IMR-90 (cell line): ENCODE data around the gene BMP7. TPM values are rescaled to one million over a fixed set of nuclear protein-coding genes. Genes with fewer than 3 reads are reported as not detected.

ENCODE experiments used
- ATAC-seq: fragments of 200-7000 bp; cut with Tn5 transposase; 2 replicates; pipeline ENCODE4 v1.9.1; 2020; ENCODE audit warnings: low read depth, mild to moderate bottlenecking, moderate library complexity
- BruUV-seq: library from RNA; stranded (reverse); fragments of 400-500 nt; replicated peaks from 2 replicates; lab custom pipeline; 2021; lab: Mats Ljungman, UMichigan
- CTCF ChIA-PET: fragments of 300-600 bp; formaldehyde crosslinking; extraction: SDS; loops from one replicate; lab custom pipeline; 2021; ENCODE audit warnings: antibody characterized with exemption; lab: Yijun Ruan, JAX
- POLR2A ChIA-PET: fragments of 300-600 bp; sonication (Branson Sonifier 250); formaldehyde crosslinking; loops from one replicate; lab custom pipeline; 2022; ENCODE audit warnings: antibody characterized with exemption; ENCODE audit not compliant: unreplicated experiment; lab: Charles Lee
- DNase-seq: peaks from one replicate; pipeline ENCODE4 v3.0.0; 2013
- H2AFZ ChIP-seq: replicated peaks from 2 replicates; pipeline ENCODE3; 2013; ENCODE audit warnings: low read length, mild to moderate bottlenecking; ENCODE audit not compliant: poor library complexity
- H2AK5ac ChIP-seq: 2 replicates; pipeline ENCODE4 v1.6.1; 2013; ENCODE audit warnings: low read depth, low read length, inconsistent platforms
- H2AK9ac ChIP-seq: replicated peaks from 2 replicates; pipeline ENCODE3; 2013; ENCODE audit warnings: mild to moderate bottlenecking, low read depth, low read length, moderate library complexity; ENCODE audit not compliant: poor library complexity
- H2BK120ac ChIP-seq: 2 replicates; pipeline ENCODE4 v1.6.1; 2013; ENCODE audit warnings: low read depth, low read length, inconsistent platforms
- H2BK15ac ChIP-seq: 3 replicates; pipeline ENCODE4 v1.6.1; 2013; ENCODE audit warnings: low read depth, low read length, inconsistent platforms
- H2BK20ac ChIP-seq: 2 replicates; pipeline ENCODE4 v1.6.1; 2013; ENCODE audit warnings: low read depth, mild to moderate bottlenecking, inconsistent platforms, low read length, moderate library complexity
- H2BK5ac ChIP-seq: 2 replicates; pipeline ENCODE4 v1.6.1; 2013; ENCODE audit warnings: mild to moderate bottlenecking, low read depth, low read length, inconsistent platforms; ENCODE audit not compliant: poor library complexity, severe bottlenecking
- H3K14ac ChIP-seq: replicated peaks from 2 replicates; pipeline ENCODE4 v1.6.1; 2013; ENCODE audit warnings: low read depth, low read length, inconsistent platforms
- H3K18ac ChIP-seq: 2 replicates; pipeline ENCODE4 v1.6.1; 2013; ENCODE audit warnings: low read depth, low read length, control low read depth
- H3K23ac ChIP-seq: 2 replicates; pipeline ENCODE4 v1.6.1; 2013; ENCODE audit warnings: low read depth, low read length, inconsistent platforms
- H3K27ac ChIP-seq: 2 replicates; pipeline ENCODE4 v1.5.1; 2013; ENCODE audit warnings: mild to moderate bottlenecking, control low read depth, low read length; ENCODE audit not compliant: insufficient read depth
- H3K27me3 ChIP-seq: 2 replicates; pipeline ENCODE4 v1.6.1; 2013; ENCODE audit warnings: low read length; ENCODE audit not compliant: control insufficient read depth, insufficient read depth
- H3K36me3 ChIP-seq: 2 replicates; pipeline ENCODE4 v1.6.1; 2013; ENCODE audit warnings: low read length, mixed read lengths; ENCODE audit not compliant: control insufficient read depth, insufficient read depth
- H3K4ac ChIP-seq: 2 replicates; pipeline ENCODE4 v1.6.1; 2013; ENCODE audit warnings: low read depth, low read length, inconsistent platforms
- H3K4me1 ChIP-seq: 2 replicates; pipeline ENCODE4 v1.6.1; 2013; ENCODE audit warnings: low read length, mixed read lengths; ENCODE audit not compliant: control insufficient read depth, insufficient read depth
- H3K4me2 ChIP-seq: 2 replicates; pipeline ENCODE4 v1.6.1; 2013; ENCODE audit warnings: low read depth, mild to moderate bottlenecking, control low read depth, low read length, moderate library complexity
- H3K4me3 ChIP-seq: 2 replicates; pipeline ENCODE4 v1.5.1; 2013; ENCODE audit warnings: low read depth, mild to moderate bottlenecking, control low read depth, low read length, moderate library complexity; ENCODE audit not compliant: insufficient read depth
- H3K56ac ChIP-seq: 2 replicates; pipeline ENCODE4 v1.6.1; 2013; ENCODE audit warnings: low read length, inconsistent platforms; ENCODE audit not compliant: insufficient read depth; ENCODE audit errors: extremely low read depth
- H3K79me1 ChIP-seq, 2 experiments: 2 replicates each; pipeline ENCODE4 v1.6.1; 2013; ENCODE audit warnings: low read length in 2 of 2, inconsistent platforms in 1 of 2, low read depth in 1 of 2
- H3K9ac ChIP-seq: 2 replicates; pipeline ENCODE4 v1.6.1; 2013; ENCODE audit warnings: low read depth, low read length, control low read depth
- H3K9me1 ChIP-seq: 2 replicates; pipeline ENCODE4 v1.6.1; 2013; ENCODE audit warnings: low read length, inconsistent platforms; ENCODE audit not compliant: insufficient read depth
- H3K9me3 ChIP-seq: 2 replicates; pipeline ENCODE4 v1.6.1; 2013; ENCODE audit warnings: low read length; ENCODE audit not compliant: control insufficient read depth, insufficient read depth
- H4K20me1 ChIP-seq: 2 replicates; pipeline ENCODE4 v1.6.1; 2013; ENCODE audit warnings: low read length, inconsistent platforms; ENCODE audit not compliant: insufficient read depth
- H4K5ac ChIP-seq: 2 replicates; pipeline ENCODE4 v1.6.1; 2013; ENCODE audit warnings: mild to moderate bottlenecking, low read depth, low read length, control low read depth
- H4K8ac ChIP-seq, 2 experiments: 2 replicates each; pipeline ENCODE4 v1.6.1; 2013; ENCODE audit warnings: low read depth in 2 of 2, low read length in 2 of 2, control low read depth in 1 of 2, inconsistent platforms in 1 of 2
- H4K91ac ChIP-seq: 2 replicates; pipeline ENCODE4 v1.6.1; 2013; ENCODE audit warnings: low read depth, low read length, inconsistent platforms; ENCODE audit not compliant: insufficient read depth
- CEBPB ChIP-seq: IDR thresholded peaks from 2 replicates; pipeline ENCODE4 v1.6.1; 2012; ENCODE audit warnings: low read depth, low read length, improper control_type of control experiment
- CHD1 ChIP-seq: IDR thresholded peaks from 2 replicates; pipeline ENCODE4 v1.6.1; 2012; ENCODE audit warnings: low read depth, low read length, improper control_type of control experiment
- FOS ChIP-seq: fragments of 150-350 bp; IDR thresholded peaks from 2 replicates; pipeline ENCODE4 v1.6.1; 2016; ENCODE audit warnings: low read depth, low read length
- MAFK ChIP-seq: IDR thresholded peaks from 2 replicates; pipeline ENCODE4 v1.6.1; 2012; ENCODE audit warnings: low read depth, low read length, improper control_type of control experiment
- MAZ ChIP-seq: IDR thresholded peaks from 2 replicates; pipeline ENCODE4 v1.6.1; 2012; ENCODE audit warnings: low read depth, mild to moderate bottlenecking, low read length, improper control_type of control experiment, moderate library complexity, borderline replicate concordance
- MXI1 ChIP-seq: IDR thresholded peaks from 2 replicates; pipeline ENCODE4 v1.6.1; 2012; ENCODE audit warnings: low read depth, mild to moderate bottlenecking, low read length, moderate library complexity, borderline replicate concordance
- NFE2L2 ChIP-seq: fragments of 150-350 bp; IDR thresholded peaks from 2 replicates; pipeline ENCODE4 v1.6.1; 2016; ENCODE audit warnings: low read depth, mild to moderate bottlenecking, low read length
- POLR2A ChIP-seq: IDR thresholded peaks from 2 replicates; pipeline ENCODE4 v1.6.1; 2012; ENCODE audit warnings: mild to moderate bottlenecking, low read depth, low read length
- RAD21 ChIP-seq: IDR thresholded peaks from 2 replicates; pipeline ENCODE4 v1.6.1; 2012; ENCODE audit warnings: low read length, improper control_type of control experiment
- RCOR1 ChIP-seq: IDR thresholded peaks from 2 replicates; pipeline ENCODE4 v1.6.1; 2012; ENCODE audit warnings: mild to moderate bottlenecking, low read length, improper control_type of control experiment; ENCODE audit not compliant: insufficient replicate concordance
- RFX5 ChIP-seq: IDR thresholded peaks from 2 replicates; pipeline ENCODE4 v1.8.0; 2012; ENCODE audit warnings: low read depth, mild to moderate bottlenecking, low read length, moderate library complexity
- SMC3 ChIP-seq: fragments of 150-350 bp; IDR thresholded peaks from 2 replicates; pipeline ENCODE4 v1.6.1; 2016; ENCODE audit warnings: low read depth, mild to moderate bottlenecking, antibody characterized with exemption, low read length, moderate library complexity
- USF2 ChIP-seq: fragments of 150-350 bp; IDR thresholded peaks from 2 replicates; pipeline ENCODE4 v1.6.1; 2017; ENCODE audit warnings: mild to moderate bottlenecking, antibody characterized with exemption, low read length, low read depth
- WGBS, 2 experiments: methylation state at CpG; one replicate each; pipeline versions ENCODE4 v1.1.5 to v1.1.7; 2013; ENCODE audit warnings: missing lambda C conversion rate in 2 of 2; ENCODE audit not compliant: insufficient read length in 1 of 2; ENCODE audit errors: extremely low coverage in 2 of 2; 5-methylcytosine and 5-hydroxymethylcytosine counted together
- dilution Hi-C: fragments of 300-500 bp; cut with HindIII; formaldehyde crosslinking; loops from one replicate; pipeline ENCODE4 v1.14.3; 2018; ENCODE audit warnings: low sequenced_read_pairs; ENCODE audit not compliant: unreplicated experiment
- in situ Hi-C: fragments of 300-500 bp; cut with MboI; formaldehyde crosslinking; loops from 3 replicates; pipeline ENCODE4 v1.14.3; 2019; ENCODE audit warnings: low sequenced_read_pairs, inconsistent platforms, mixed read lengths
- intact Hi-C: fragments of 100-400 bp; cut with micrococcal nuclease; formaldehyde crosslinking; loops from 2 replicates; pipeline ENCODE4 v1.10.0; 2022
- polyA plus RNA-seq, 3 experiments: library from polyadenylated mRNA; depleted of rRNA; stranded (reverse); fragments of >200 nt; gene quantifications; 2 replicates each; pipeline ENCODE4 v1.2.3, GENCODE V29; 2012; ENCODE audit warnings: low replicate concordance in 1 of 3
- total RNA-seq: library from RNA; depleted of rRNA; stranded (reverse); fragments of >200 nt; gene quantifications from 2 replicates; pipeline ENCODE4 v1.2.3, GENCODE V29; 2012
- TF ChIP-seq, protein P1 (sequence below): fragments of 150-350 bp; IDR thresholded peaks from 2 replicates; pipeline ENCODE4 v1.6.1; 2016; ENCODE audit warnings: low read depth, mild to moderate bottlenecking, low read length, moderate library complexity, borderline replicate concordance
- TF ChIP-seq, protein P2 (sequence below): conservative IDR thresholded peaks from 2 replicates; pipeline ENCODE4 v1.5.1; 2012; ENCODE audit warnings: mild to moderate bottlenecking, low read depth, low read length, improper control_type of control experiment

The BMP7 gene
- total and polyA plus RNA-seq, 2 of the 4 experiments (the other 2 are of a cell fraction) = not detected

GRCh38 chr20:57202309-57202708, 64.1 kb downstream of the BMP7 start:
- in situ Hi-C loops = no loop called here
- H4K5ac ChIP-seq = no peak overlapping the region
- H3K9me3 ChIP-seq = peaks cover 22% of the 10 kb centered on the region
- intact Hi-C loops = no loop called here
- no peak overlapping the region for H2BK15ac ChIP-seq
- no peaks in the 10 kb centered on the region for H3K4me1 ChIP-seq
- H3K9ac ChIP-seq = no peak overlapping the region
- BruUV-seq = no TSS peak
- ChIA-PET CTCF (no interaction called here), POLR2A (no interaction called here)
- no peak overlapping the region for H3K4me2 ChIP-seq
- no peak overlapping the region for H3K23ac ChIP-seq
- H2AK9ac ChIP-seq = no peak overlapping the region
- no peak overlapping the region for H2AK5ac ChIP-seq
- no peak for TF ChIP-seq USF2
- no peak for TF ChIP-seq RFX5
- TF ChIP-seq, protein P1, sequence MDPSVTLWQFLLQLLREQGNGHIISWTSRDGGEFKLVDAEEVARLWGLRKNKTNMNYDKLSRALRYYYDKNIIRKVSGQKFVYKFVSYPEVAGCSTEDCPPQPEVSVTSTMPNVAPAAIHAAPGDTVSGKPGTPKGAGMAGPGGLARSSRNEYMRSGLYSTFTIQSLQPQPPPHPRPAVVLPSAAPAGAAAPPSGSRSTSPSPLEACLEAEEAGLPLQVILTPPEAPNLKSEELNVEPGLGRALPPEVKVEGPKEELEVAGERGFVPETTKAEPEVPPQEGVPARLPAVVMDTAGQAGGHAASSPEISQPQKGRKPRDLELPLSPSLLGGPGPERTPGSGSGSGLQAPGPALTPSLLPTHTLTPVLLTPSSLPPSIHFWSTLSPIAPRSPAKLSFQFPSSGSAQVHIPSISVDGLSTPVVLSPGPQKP = no peak
- TF ChIP-seq RAD21 = no peak
- no peak for TF ChIP-seq POLR2A
- TF ChIP-seq RCOR1 = no peak
- no peak for TF ChIP-seq MXI1
- TF ChIP-seq MAZ = no peak
- no peak for TF ChIP-seq CEBPB
- TF ChIP-seq, protein P2, sequence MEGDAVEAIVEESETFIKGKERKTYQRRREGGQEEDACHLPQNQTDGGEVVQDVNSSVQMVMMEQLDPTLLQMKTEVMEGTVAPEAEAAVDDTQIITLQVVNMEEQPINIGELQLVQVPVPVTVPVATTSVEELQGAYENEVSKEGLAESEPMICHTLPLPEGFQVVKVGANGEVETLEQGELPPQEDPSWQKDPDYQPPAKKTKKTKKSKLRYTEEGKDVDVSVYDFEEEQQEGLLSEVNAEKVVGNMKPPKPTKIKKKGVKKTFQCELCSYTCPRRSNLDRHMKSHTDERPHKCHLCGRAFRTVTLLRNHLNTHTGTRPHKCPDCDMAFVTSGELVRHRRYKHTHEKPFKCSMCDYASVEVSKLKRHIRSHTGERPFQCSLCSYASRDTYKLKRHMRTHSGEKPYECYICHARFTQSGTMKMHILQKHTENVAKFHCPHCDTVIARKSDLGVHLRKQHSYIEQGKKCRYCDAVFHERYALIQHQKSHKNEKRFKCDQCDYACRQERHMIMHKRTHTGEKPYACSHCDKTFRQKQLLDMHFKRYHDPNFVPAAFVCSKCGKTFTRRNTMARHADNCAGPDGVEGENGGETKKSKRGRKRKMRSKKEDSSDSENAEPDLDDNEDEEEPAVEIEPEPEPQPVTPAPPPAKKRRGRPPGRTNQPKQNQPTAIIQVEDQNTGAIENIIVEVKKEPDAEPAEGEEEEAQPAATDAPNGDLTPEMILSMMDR = no peak
- TF ChIP-seq MAFK = no peak
- no peak for TF ChIP-seq CHD1
- no peak for TF ChIP-seq FOS
- no peak for TF ChIP-seq SMC3
- TF ChIP-seq NFE2L2 = no peak
- no peak overlapping the region for H2BK20ac ChIP-seq
- WGBS, 2 experiments = no CpG with 5 or more reads among the region's 14 CpGs
- H3K27ac ChIP-seq = no peak overlapping the region
- H3K18ac ChIP-seq = no peak overlapping the region
- H3K4me3 ChIP-seq = no peak overlapping the region
- ATAC-seq (no peak), DNase-seq (no peak)
- H3K14ac ChIP-seq = no peak overlapping the region
- H3K56ac ChIP-seq = no peak overlapping the region
- H3K36me3 ChIP-seq = no peaks in the 10 kb centered on the region
- no peaks in the 10 kb centered on the region for H3K79me1 ChIP-seq
- no peak overlapping the region for H4K91ac ChIP-seq
- H3K4ac ChIP-seq = no peak overlapping the region
- no peaks in the 10 kb centered on the region for H3K27me3 ChIP-seq
- no peak overlapping the region for H2BK120ac ChIP-seq
- H2BK5ac ChIP-seq = no peak overlapping the region
- H3K9me1 ChIP-seq = no peaks in the 10 kb centered on the region
- no peak overlapping the region for H2AFZ ChIP-seq
- no peak overlapping the region for H4K8ac ChIP-seq
- dilution Hi-C loops = no loop called here
- H4K20me1 ChIP-seq = no peaks in the 10 kb centered on the region
